NCI-H1092 treated with DMSO at 0.1 percent for 48 hours (cell line): ENCODE measurements around the gene EMC7.
"Not testable (repeated sequence)": the region's sequence is repeated elsewhere in the genome, so short reads cannot be mapped to it uniquely, and the experiment has no call there.

Experiments used
- DNase-seq: peaks from one replicate; lab custom pipeline; 2025; lab: John Stamatoyannopoulos, UW

The EMC7 gene

DNA sequence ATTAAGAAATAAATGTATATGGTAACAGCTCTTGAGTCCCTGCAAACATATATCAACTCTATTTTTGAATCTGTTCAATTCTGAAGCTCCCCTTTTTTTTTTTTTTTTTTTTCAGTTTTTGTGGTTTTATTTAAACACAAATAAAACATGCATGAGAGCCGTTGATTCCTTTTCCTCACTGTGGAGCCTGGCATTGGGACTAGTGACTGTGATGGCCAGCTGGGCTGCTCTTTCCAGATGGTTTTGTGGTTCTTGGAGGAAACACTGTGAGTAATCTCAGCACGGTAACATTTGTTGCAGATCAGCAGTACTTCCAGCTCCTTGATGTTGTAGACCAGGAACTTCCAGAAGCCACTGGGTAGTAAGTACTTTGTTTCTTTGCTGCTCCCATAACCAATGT lies 15.9 kb downstream of the EMC7 start:
- DNase-seq = no peak

DNA sequence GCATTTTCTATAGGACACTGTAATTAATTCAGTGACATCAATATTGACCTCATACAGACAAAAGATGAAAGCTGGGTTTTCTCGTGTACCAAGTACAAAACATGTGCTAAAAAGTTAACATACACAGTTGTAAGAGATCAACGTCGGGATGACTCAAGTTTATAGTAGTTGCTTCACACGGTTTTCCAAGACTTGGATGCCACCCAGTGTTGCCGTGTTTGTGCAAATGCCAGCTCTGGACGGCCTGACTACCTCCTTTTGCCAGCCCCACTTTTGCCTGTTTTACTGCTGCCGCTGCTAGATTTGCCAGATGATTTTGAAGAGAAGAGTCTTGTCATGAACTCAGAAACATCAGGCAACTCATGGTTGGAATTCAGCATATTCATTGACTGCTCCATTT lies 17.6 kb downstream of the EMC7 start:
- DNase-seq = no peak

DNA sequence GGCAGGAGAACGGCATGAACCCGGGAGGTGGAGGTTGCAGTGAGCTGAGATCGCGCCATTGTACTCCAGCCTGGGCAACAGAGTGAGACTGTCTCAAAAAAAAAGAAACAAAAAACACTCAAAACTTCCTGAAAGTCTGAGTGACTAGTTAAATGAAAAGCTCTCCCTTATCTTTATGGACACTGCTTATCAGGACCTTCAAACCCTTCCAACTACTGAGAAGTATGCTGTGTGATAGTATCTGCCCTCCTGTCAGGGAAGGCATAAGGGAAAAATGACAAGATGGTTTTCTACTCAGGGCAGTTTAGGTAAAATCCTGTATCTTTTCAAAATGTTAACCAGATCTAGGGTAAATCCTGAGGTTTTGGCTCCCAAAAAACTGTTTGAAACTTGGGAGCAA lies 21.8 kb downstream of the EMC7 start:
- no peak for DNase-seq

DNA sequence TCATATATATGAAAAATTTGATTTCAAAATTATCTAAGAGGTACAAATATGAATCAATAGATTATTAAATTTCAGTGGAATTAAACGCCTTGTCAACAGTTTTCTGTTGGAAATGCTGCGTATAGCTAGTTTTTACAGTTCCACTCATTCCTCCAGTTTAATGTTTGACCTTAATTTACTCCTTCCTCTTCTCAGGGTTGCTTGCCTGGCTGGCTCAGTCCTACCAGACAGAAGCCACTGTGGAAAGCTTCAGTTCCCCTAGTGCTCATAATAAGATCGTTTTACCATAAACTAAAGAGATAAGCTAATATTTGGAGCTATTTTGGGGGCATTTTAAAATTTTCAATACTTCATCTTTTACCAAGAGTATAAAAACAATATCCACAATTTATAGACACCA lies 22.8 kb downstream of the EMC7 start:
- DNase-seq = no peak

- DNase-seq = no peak
These were observed 24.9 kb downstream of the EMC7 start for GRCh38 chr15:34076785-34077184.

- DNase-seq = no peak
These were observed 31.7 kb downstream of the EMC7 start for GRCh38 chr15:34070003-34070402.

DNA sequence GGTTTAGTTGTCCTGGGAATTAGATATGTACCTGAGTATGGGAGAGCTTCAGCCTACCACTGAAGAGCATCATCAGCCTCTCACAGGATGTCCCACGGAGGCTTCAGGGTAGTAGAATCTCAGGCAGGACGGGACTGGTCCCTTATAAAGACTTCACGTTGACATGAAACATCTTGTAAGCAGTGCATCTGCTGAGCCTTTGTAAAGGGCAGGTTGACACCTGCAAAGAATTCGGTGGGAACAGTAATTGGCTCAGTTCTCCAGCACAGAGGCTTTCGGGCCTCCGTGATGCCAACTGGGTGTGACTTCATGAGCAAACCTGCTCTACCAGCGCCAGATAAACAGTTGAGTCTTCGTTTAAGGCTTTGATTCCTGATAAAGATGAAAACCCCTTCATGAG lies 35.7 kb downstream of the EMC7 start:
- no peak for DNase-seq

DNA sequence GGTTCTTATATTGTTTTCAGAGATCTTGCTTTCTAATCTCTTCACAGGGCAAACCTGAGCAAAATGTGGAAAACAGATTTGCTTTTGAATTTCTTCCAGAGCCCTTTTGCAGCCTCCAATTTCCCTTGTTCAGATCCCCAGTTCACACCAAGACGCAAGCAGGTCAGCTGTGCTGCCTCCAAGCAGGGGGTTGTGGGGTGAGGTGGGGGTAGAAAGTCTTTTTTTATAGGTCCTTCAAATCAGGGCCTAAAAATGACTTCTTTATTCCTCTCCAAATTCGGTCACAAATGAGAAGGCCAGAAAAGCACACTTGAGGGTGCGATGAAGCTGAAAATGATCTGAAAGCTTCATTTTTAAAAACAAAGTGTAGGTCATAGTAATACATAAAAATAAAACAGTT lies 36.4 kb downstream of the EMC7 start:
- DNase-seq = no peak

DNA sequence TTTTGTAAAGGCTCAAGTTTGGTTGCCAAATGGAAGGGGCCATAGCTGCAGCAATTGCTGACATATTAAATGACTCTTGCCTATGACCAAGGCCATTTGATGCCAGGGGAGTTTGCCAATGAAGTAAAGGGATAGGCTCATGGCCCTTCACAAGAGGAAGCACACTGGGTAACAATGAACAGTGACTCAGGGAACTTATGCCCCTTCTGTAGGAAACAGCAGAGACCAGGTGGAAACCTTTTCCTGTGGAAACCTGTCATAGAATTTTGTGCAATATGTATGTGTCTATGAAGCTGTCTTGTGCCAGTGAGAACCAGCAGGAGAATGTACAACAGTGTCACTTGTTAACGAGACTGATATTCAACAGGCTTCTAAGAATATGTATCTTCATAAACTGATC lies 37.2 kb downstream of the EMC7 start:
- no peak for DNase-seq

GRCh38 chr15:34059946-34060345 lies 41.7 kb downstream of the EMC7 start:
- no peak for DNase-seq

DNA sequence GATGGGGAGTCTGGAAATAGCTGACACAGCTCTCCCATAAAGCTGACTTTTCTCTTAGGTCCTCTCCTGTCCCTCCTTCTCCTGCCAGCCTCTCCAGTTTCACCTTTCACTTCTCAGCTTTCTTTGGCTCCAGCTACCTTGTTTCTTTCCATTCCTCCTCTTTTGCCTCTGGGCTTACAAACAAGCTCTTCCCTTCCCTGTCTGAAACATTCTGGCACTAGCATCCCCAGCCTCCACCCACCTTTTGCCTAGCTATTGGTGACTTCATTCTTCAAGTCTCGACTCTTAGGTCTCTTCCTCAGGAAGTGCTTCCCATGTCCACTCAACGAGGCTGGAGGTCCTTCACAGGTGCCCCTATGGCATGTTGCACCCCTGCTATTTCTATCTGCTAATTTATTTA lies 42.2 kb downstream of the EMC7 start:
- no peak for DNase-seq

DNA sequence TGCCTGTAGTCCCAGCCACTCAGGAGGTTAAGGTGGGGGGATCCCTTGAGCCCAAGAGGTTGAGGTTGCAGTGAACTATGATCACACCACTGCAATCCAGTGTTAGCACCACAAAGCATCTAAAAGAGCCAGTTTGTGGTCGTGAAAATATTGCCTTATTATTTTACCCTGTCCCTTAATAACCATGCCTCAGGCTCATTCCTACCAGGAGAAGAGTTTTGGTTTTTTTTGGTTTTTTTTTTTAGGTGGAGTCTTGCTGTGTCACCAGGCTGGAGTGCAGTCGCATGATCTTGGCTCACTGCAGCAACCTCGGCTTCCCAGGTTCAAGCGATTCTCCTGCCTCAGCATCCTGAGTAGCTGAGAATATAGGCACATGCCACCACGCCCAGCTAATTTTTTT lies 44.8 kb downstream of the EMC7 start:
- DNase-seq = no peak

DNA sequence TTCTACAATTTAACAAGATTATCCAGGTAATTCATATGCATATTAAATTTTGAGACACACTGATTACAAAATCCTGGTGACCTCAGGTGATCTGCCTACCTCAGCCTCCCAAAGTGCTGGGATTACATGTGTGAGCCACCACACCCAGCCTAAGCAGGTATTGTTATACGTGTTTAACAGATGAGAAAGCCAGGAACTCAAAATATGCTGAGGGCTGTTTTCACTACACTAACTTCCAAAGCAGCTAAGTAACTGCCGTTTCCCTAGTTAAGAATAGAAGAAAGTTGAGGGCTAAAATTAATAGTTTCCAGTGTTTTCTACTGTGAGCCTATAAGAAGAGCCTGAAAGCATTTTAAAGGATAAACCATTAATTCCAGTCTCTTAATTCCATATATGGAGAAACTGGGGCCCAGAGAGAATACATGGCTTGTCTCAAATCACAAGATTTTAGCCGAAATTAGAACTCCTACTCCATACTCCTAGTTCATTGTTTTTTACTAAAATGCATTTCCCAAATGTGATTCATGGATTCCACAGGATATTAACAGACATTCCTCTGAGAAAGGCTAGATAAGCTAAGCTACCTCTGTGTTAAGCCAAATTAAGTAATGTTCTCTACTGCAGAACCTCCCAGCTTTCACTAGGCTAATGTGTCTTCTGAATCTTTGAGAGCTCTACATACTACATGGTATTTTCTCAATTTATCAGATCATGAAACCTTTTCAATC lies 45.6 kb downstream of the EMC7 start:
- DNase-seq = no peak

DNA sequence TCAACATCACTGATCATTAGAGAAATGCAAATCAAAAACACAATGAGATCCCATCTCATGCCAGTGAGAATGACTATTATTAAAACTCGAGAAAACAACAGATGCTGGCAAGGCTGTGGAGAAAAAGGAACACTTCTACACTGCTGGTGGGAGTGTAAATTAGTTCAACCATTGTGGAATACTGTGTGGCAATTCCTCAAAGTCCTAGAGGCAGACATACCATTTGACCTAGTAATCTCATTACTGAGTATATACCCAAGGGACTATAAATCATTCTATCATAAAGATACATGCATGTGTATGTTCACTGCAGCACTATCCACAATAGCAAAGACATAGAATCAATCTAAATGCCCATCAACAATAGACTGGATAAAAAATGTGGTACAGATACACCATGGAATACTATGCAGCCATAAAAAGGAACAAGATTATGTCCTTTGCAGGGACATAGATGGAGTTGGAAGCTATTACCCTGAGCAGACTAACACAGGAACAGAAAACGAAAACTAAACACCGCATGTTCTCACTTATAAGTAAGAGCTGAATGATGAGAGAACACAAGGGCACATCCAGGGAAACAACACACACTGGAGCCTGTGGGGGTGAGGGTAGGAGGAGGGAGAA lies 47.5 kb downstream of the EMC7 start:
- DNase-seq = no peak

- not testable (repeated sequence) for DNase-seq
These were observed 51.3 kb downstream of the EMC7 start for GRCh38 chr15:34050385-34050784.

- DNase-seq = no peak
These were observed 52.5 kb downstream of the EMC7 start for GRCh38 chr15:34049112-34049511.

DNA sequence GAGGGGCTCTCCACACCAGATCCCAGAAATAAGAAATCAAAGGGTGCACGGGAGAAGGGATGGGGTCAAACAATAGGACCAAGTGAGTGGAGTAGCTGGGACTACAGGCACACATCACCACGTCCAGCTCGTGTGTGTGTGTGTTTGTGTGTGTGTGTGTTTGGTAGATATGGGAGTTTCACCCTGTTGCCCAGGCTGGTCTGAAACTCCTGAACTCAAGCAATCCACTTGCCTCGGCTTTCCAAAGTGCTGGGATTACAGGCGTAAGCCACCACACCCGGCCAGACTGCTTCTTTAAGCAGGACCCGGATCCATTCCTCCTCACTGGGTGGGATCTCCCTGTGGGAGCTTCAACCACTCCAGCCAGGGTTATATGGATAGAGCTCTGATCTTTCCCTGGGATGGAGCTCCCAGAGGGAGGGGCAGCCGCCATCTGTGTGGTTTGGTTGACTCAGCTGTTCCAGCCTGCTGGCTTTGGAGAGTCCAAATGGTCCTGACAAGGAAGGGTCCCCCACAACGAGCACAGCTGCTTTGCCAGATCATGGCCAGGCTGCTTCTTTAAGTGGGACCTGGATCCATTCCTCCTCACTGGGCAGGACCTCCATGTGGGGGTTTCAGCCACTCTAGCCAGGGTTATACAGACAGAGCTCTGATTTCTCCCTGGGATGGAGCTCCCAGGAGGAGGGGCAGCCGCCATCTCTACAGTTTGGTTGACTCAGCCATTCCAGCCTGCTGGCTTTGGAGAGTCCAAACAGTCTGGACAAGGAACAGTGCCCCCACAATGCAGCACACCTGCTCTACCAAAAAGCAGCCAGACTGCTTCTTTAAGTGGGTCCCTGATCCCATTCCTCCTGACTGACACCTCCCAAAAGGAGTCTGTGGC lies 53.5 kb downstream of the EMC7 start:
- DNase-seq = no peak

DNA sequence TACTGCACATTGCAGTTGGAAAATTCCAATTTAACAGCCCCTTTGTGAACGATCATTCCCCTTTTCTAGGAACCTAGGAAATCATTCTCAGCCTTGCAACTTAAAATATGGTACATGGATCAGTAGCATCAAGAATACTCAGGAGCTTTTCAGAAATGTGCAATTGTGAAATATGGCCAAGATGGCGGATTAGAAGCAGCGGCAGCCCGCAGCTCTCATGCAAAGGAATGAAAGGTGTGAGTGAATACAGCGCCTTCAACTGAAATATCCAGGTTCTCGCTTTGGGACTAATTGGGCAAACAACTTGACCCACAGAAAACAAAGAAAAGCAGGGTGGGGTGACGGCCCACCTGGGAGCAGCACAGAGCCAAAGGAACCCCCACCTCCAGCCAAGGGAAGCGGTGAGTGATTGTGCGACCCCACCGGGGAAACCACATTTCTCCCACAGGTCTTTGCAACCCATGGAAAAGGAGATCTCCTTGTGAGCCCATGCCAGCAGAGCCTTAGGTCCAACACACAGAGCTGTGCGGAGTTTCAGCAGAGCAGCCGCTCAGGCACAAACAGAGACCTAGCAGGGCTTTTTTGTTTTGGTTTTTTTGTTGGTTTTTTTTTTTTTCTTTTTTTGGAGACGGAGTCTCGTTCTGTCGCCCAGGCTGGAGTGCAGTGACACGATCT lies 55.1 kb downstream of the EMC7 start:
- no peak for DNase-seq

DNA sequence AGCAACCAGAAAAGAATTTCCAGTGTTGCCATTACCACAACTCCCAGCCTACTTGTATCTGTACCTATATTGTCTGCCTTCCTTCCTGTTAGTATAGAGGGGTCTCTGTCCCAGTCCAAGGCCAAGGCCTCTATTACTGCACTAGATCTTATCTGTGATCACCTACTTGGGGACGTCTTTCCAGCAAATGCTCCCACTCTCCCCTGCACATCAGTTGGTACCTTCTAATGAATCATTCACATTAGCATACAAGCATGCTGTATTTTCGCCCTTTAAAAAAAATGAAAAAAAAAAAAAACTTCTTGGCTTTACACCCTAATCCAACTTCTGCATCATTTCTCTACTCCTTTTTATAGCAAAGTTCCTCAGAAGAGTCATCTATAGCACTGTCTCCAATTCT lies 57.8 kb downstream of the EMC7 start:
- no peak for DNase-seq

DNA sequence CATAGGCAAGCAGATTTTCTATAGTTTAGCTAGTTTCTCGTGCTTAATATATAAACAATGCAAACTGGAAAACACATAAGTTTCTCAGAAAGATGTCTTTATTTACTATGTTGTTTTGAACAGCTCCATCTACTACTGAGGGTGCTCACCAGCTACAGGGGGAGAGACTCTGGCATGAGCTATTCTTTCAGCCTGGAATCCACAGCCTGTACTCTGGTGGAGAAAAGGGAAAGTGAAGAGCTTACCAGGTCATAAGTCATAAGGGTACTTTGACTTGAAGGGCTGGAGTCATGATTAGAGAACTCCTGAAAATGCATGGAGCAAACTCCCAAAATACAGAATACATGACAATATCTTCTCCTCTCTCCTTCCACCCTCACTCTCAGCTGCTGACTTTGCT lies 58.3 kb downstream of the EMC7 start:
- no peak for DNase-seq

GRCh38 chr15:34039790-34040113 lies 61.9 kb downstream of the EMC7 start:
- DNase-seq = no peak

GRCh38 chr15:34038871-34039789 lies 62.5 kb downstream of the EMC7 start, which contains the start of gene AVEN:
Gene AVEN (minus strand): TSS chr15:34039204. CDS start chr15:34039046, 158 bp downstream.
- DNase-seq = peak; percentile 10
